PC-9 (cell line): ENCODE measurements around the gene C8G. TPM values are rescaled to one million over a fixed set of nuclear protein-coding genes. Genes with fewer than 3 reads are reported as not detected.

Experiments
- BruUV-seq: library from RNA; stranded (reverse); fragments of 400-500 nt; replicated peaks from 2 replicates; lab custom pipeline; 2021; lab: Mats Ljungman, UMichigan
- CTCF ChIA-PET: fragments of 300-600 bp; sonication (Branson Sonifier 250); formaldehyde crosslinking; loops from one replicate; lab custom pipeline; 2022; ENCODE audit warnings: antibody characterized with exemption; lab: Charles Lee
- POLR2A ChIA-PET: fragments of 300-600 bp; sonication (Branson Sonifier 250); formaldehyde crosslinking; loops from one replicate; lab custom pipeline; 2022; ENCODE audit warnings: antibody characterized with exemption; ENCODE audit not compliant: unreplicated experiment; lab: Charles Lee
- DNase-seq, 2 experiments: peaks; one replicate each; pipeline versions ENCODE4 v3.0.0 to v3.0.0-alpha.2; 2015 to 2022; ENCODE audit warnings: mixed read lengths in 1 of 2
- H2AFZ ChIP-seq: fragments of 200-600 bp; sonication (generic); 2 replicates; pipeline ENCODE4 v1.8.1; 2017; ENCODE audit warnings: antibody characterized with exemption
- H3F3A ChIP-seq: fragments of 200-600 bp; sonication (generic); 2 replicates; pipeline ENCODE4 v1.8.1; 2017; ENCODE audit warnings: antibody characterized with exemption, mild to moderate bottlenecking, low read depth; ENCODE audit not compliant: insufficient read depth
- H3K27ac ChIP-seq: fragments of 200-600 bp; sonication (generic); 2 replicates; pipeline ENCODE4 v1.6.1; 2016; ENCODE audit warnings: mixed run types
- H3K27me3 ChIP-seq: fragments of 200-600 bp; sonication (generic); 2 replicates; pipeline ENCODE4 v1.6.1; 2016; ENCODE audit warnings: low read depth, mixed run types; ENCODE audit not compliant: insufficient read depth
- H3K36me3 ChIP-seq: fragments of 200-600 bp; sonication (generic); 2 replicates; pipeline ENCODE4 v1.6.1; 2016; ENCODE audit warnings: low read depth, mixed run types
- H3K4me1 ChIP-seq: fragments of 200-600 bp; sonication (generic); replicated peaks from 2 replicates; pipeline ENCODE4 v1.6.1; 2016; ENCODE audit warnings: mixed run types; ENCODE audit not compliant: insufficient read depth
- H3K4me2 ChIP-seq: fragments of 200-600 bp; sonication (generic); 2 replicates; pipeline ENCODE4 v1.6.1; 2017; ENCODE audit warnings: mixed run types
- H3K4me3 ChIP-seq: fragments of 200-600 bp; sonication (generic); 2 replicates; pipeline ENCODE4 v1.6.1; 2016; ENCODE audit warnings: mixed run types
- H3K79me2 ChIP-seq: fragments of 200-600 bp; sonication (generic); 2 replicates; pipeline ENCODE4 v1.6.1; 2017; ENCODE audit warnings: low read depth, mixed run types
- H3K9me2 ChIP-seq: fragments of 200-600 bp; sonication (generic); 2 replicates; pipeline ENCODE4 v1.8.1; 2017; ENCODE audit warnings: mild to moderate bottlenecking; ENCODE audit not compliant: insufficient read depth
- H3K9me3 ChIP-seq: fragments of 200-600 bp; sonication (generic); 2 replicates; pipeline ENCODE4 v1.8.1; 2016; ENCODE audit warnings: low read depth; ENCODE audit not compliant: insufficient read depth
- H4K20me1 ChIP-seq: fragments of 200-600 bp; sonication (generic); 2 replicates; pipeline ENCODE4 v1.8.1; 2017; ENCODE audit not compliant: insufficient read depth
- EZH2 ChIP-seq: fragments of 200-600 bp; sonication (generic); IDR thresholded peaks from 2 replicates; pipeline ENCODE4 v1.8.0; 2017; ENCODE audit warnings: antibody characterized with exemption, low read depth
- intact Hi-C: fragments of 100-400 bp; cut with micrococcal nuclease; formaldehyde crosslinking; loops from one replicate; pipeline ENCODE4 v1.10.0; 2022; ENCODE audit not compliant: unreplicated experiment
- total RNA-seq: library from RNA; stranded (reverse); gene quantifications from 2 replicates; pipeline ENCODE4 v1.2.3, GENCODE V29; 2021
- TF ChIP-seq, protein P1 (sequence below): fragments of 200-600 bp; sonication (generic); conservative IDR thresholded peaks from 2 replicates; pipeline ENCODE4 v1.6.1; 2017; ENCODE audit warnings: mixed run types, antibody characterized with exemption, mild to moderate bottlenecking, moderate library complexity

The C8G gene
- total RNA-seq, 1 experiment from 2014 or later, result 2.3 TPM

DNA sequence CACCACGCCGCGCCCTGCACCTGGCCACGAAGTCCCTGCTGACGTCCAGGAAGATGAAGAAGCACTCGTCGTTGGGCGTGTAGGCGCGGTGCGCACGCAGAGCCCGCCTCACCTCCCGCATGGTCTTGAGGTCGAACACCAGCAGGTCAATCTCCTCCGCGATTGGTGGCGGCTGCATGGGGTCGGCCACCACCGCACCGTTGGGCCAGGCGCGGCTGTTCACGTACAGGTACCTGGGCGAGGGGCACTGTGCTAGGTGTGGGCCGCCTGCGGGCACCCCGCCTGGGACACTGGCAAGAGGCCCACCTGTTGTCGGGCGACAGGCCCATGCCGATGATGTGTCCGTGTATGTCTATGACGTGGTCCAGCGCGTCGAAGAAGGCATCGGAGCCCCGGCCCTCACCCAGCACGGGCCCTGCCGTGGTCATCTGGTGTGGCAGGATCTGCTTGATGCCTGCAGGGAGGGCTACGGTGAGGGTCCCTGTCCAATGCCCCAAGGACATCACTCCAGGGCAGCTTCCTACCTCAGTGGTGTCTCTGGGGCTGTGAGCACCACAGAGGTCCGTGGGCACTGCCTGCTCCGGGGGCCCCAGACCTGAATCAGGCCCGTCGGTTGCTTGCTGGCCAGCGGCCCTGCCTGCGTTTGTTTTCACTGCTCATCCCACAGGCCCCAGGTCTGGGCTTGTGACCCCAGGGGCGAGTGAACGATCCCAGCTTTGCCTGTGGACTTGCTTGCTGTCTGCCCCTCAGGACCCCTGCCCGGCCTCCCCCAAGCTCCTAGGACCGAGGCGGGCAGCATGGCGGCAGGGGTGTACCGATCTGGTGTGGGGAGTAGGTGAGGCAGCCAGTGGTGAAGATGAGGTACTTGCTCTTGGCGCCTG lies 3.6 kb upstream of the C8G start:
- BruUV-seq, result no TSS peak
- ChIA-PET POLR2A (interaction anchor here (0.5 kb wide), 1 partner anchor 94 kb away, joined by 12 read pairs; no protein-coding TSS in a partner anchor), CTCF (interaction anchor here (0.6 kb wide), 1 partner anchor 32 kb away, joined by 3 read pairs; no protein-coding TSS in a partner anchor)
- Histone ChIP-seq H3F3A (peaks cover 15% of the 10 kb centered on the region; the same call in 1 of the 2 replicates), H3K27me3 (no peaks in the 10 kb centered on the region), H3K9me2 (no peaks in the 10 kb centered on the region), H3K9me3 (no peaks in the 10 kb centered on the region), H3K27ac (no peak overlapping the region), H3K36me3 (peaks cover 7% of the 10 kb centered on the region), H3K4me2 (no peak overlapping the region), H3K4me3 (no peak overlapping the region), H3K79me2 (peaks cover 18% of the 10 kb centered on the region), H3K4me1 (peaks cover 6% of the 10 kb centered on the region; the same call in 1 of the 2 replicates), H4K20me1 (no peaks in the 10 kb centered on the region; the same call in none of the 2 replicates), H2AFZ (no peak overlapping the region)
- no peak for DNase-seq
- TF ChIP-seq, protein P1, sequence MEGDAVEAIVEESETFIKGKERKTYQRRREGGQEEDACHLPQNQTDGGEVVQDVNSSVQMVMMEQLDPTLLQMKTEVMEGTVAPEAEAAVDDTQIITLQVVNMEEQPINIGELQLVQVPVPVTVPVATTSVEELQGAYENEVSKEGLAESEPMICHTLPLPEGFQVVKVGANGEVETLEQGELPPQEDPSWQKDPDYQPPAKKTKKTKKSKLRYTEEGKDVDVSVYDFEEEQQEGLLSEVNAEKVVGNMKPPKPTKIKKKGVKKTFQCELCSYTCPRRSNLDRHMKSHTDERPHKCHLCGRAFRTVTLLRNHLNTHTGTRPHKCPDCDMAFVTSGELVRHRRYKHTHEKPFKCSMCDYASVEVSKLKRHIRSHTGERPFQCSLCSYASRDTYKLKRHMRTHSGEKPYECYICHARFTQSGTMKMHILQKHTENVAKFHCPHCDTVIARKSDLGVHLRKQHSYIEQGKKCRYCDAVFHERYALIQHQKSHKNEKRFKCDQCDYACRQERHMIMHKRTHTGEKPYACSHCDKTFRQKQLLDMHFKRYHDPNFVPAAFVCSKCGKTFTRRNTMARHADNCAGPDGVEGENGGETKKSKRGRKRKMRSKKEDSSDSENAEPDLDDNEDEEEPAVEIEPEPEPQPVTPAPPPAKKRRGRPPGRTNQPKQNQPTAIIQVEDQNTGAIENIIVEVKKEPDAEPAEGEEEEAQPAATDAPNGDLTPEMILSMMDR, result no peak
- TF ChIP-seq EZH2, result no peak
- intact Hi-C loops, result loop anchor here (5.0 kb wide), 1 partner anchor 59 kb away; no protein-coding TSS in a partner anchor

DNA sequence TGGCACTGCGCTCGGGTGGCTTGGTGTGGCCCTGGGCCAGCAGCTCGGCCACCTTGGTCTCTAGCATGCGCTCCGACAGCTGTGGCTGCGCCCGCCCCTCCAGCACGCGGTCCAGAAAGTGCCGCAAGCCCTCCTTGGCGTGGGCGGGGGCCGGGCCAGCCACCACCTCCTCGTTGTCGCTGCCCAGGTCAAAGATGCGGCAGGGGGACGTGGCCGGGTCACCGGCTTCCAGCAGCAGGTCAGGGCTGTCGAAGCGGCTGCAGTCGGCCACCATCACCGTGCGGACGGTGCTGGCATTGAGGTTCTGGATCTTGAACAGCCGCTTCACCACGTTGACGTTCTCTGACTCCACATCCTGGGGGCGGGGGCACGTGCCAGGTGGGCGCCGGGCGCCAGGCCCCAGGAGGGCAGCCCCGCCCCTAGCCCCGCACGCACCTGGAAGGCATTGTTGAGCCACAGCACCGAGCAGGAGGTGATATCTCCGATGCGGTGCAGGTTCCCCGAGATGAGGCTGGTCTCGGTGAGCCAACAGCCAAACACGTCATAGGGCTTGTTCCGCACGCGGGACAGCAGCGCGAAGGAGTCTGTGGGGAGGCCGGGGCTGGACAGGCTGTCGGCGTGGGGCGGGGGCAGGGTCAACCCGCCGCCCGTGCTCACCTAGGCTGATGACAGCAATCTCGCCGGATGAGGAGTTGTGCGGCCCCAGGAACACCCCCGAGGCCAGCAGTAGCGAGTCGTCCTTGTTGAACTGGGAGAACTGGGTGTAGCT lies 2.7 kb upstream of the C8G start:
- Histone ChIP-seq H2AFZ (no peak overlapping the region), H3K4me3 (no peak overlapping the region), H3F3A (peaks cover 18% of the 10 kb centered on the region; the same call in 1 of the 2 replicates), H3K4me2 (peak overlapping the region; percentile 95), H3K27me3 (no peaks in the 10 kb centered on the region), H3K36me3 (peaks cover 7% of the 10 kb centered on the region), H4K20me1 (no peaks in the 10 kb centered on the region; the same call in none of the 2 replicates), H3K27ac (no peak overlapping the region), H3K4me1 (peaks cover 6% of the 10 kb centered on the region; the same call in 1 of the 2 replicates), H3K9me2 (no peaks in the 10 kb centered on the region), H3K79me2 (peaks cover 18% of the 10 kb centered on the region), H3K9me3 (no peaks in the 10 kb centered on the region)
- ChIA-PET CTCF (interaction anchor here (0.6 kb wide), 1 partner anchor 31 kb away, joined by 3 read pairs; no protein-coding TSS in a partner anchor), POLR2A (no interaction called here)
- intact Hi-C loops, result loop anchor here (5.0 kb wide), 1 partner anchor 60 kb away; no protein-coding TSS in a partner anchor
- TF ChIP-seq EZH2, result no peak
- TF ChIP-seq, protein P1, result no peak
- no peak for DNase-seq
- TSS peak; percentile 20 for BruUV-seq

DNA sequence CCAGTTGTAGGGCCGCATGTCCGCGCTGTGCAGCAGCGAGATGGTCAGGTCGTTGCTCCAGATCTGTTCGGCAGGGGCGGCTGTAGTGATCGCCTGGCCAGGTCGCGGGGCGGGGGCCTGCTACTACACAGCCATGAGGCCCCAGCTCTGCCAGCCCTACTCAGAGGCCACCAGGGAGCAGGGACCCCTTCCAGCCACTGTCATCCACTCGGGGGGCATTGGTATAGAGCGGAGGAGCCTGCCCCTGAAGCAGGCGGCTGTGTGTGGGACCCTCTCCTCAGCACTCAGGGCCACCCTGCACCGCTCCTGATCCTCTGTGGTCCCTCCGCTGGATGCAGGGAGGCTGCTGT lies 2.2 kb upstream of the C8G start:
- Histone ChIP-seq H2AFZ (no peak overlapping the region), H3K4me2 (peak overlapping the region; percentile 95), H3K27ac (no peak overlapping the region), H3K79me2 (peaks cover 18% of the 10 kb centered on the region), H3K9me3 (no peaks in the 10 kb centered on the region), H4K20me1 (no peaks in the 10 kb centered on the region; the same call in none of the 2 replicates), H3K4me3 (peak overlapping the region; percentile 87; the same call in 1 of the 2 replicates), H3K27me3 (no peaks in the 10 kb centered on the region), H3K36me3 (peaks cover 7% of the 10 kb centered on the region), H3K9me2 (no peaks in the 10 kb centered on the region), H3F3A (peaks cover 16% of the 10 kb centered on the region; the same call in 1 of the 2 replicates), H3K4me1 (peaks cover 7% of the 10 kb centered on the region; the same call in 1 of the 2 replicates)
- intact Hi-C loops, result loop anchor here (5.0 kb wide), 1 partner anchor 61 kb away; no protein-coding TSS in a partner anchor
- BruUV-seq, result no TSS peak
- ChIA-PET CTCF (no interaction called here), POLR2A (no interaction called here)
- DNase-seq, result no peak
- TF ChIP-seq EZH2, result no peak
- TF ChIP-seq, protein P1, result no peak
